ENCODE measurements around the gene COMMD2.

COMMD2 gene

GRCh38 chr3:149753717-149754116 lies 1.4 kb upstream of the COMMD2 start:
- DNase-seq: no peak

GRCh38 chr3:149752788-149753136 lies 473 bp upstream of the COMMD2 start:
- DNase-seq: no peak

- peak in 2 of 3 experiments; percentile 23 to 52 for DNase-seq
Measured at GRCh38 chr3:149751551-149751950, 738 bp downstream of the COMMD2 start.

- DNase-seq: no peak
Measured at GRCh38 chr3:149744606-149745005, 7.7 kb downstream of the COMMD2 start.

GRCh38 chr3:149744151-149744550 lies 8.1 kb downstream of the COMMD2 start:
- no peak for DNase-seq

GRCh38 chr3:149739396-149739795 lies 12.9 kb downstream of the COMMD2 start:
- DNase-seq: no peak

- no peak for DNase-seq
Measured at GRCh38 chr3:149738876-149739275, 13.4 kb downstream of the COMMD2 start.

GRCh38 chr3:149736953-149737205 lies 15.4 kb downstream of the COMMD2 start:
- DNase-seq: no peak

GRCh38 chr3:149736175-149736952 lies 15.9 kb downstream of the COMMD2 start:
- no peak for DNase-seq

GRCh38 chr3:149732234-149732633 lies 20.1 kb downstream of the COMMD2 start:
- no peak for DNase-seq

- no peak for DNase-seq
Measured at GRCh38 chr3:149727656-149728055, 24.6 kb downstream of the COMMD2 start.

GRCh38 chr3:149726716-149727407 lies 25.4 kb downstream of the COMMD2 start:
- no peak for DNase-seq

- DNase-seq: no peak
Measured at GRCh38 chr3:149723781-149724180, 28.5 kb downstream of the COMMD2 start.

GRCh38 chr3:149720918-149721317 lies 31.4 kb downstream of the COMMD2 start:
- no peak for DNase-seq

GRCh38 chr3:149717391-149718056 lies 34.8 kb downstream of the COMMD2 start:
- peak; percentile 48 to 80 (median 48) for DNase-seq

- DNase-seq: no peak
Measured at GRCh38 chr3:149716984-149717383, 35.3 kb downstream of the COMMD2 start.

GRCh38 chr3:149715247-149715646 lies 37.0 kb downstream of the COMMD2 start:
- DNase-seq: no peak

- DNase-seq: no peak
Measured at GRCh38 chr3:149713730-149714654, 38.3 kb downstream of the COMMD2 start.

- no peak for DNase-seq
Measured at GRCh38 chr3:149706905-149707304, 45.4 kb downstream of the COMMD2 start.

GRCh38 chr3:149705416-149705815 lies 46.9 kb downstream of the COMMD2 start:
- DNase-seq: no peak

- DNase-seq: no peak
Measured at GRCh38 chr3:149703466-149703865, 48.8 kb downstream of the COMMD2 start.

- DNase-seq: no peak
Measured at GRCh38 chr3:149702691-149703441, 49.4 kb downstream of the COMMD2 start.

All from NCI-H1417 (cell line).